ENCODE measurements around the gene PRM2.

The PRM2 gene

GRCh38 chr16:11229432-11229831, 46.8 kb downstream of the PRM2 start:
- H3K4me3 ChIP-seq (ENCODE audit: low read depth, low read length) = no peak overlapping the region
- no peak for TF ChIP-seq CTCF (IDR thresholded peaks at IDR 0.05; ENCODE audit: low read depth, low read length)

GRCh38 chr16:11225677-11226549, 50.4 kb downstream of the PRM2 start:
- H3K4me3 ChIP-seq (ENCODE audit: low read depth, low read length) = no peak overlapping the region
- no peak for TF ChIP-seq CTCF (IDR thresholded peaks at IDR 0.05; ENCODE audit: low read depth, low read length)

Measured in WI38 (cell line).